Measurements from ENCODE around the gene RHOT1.
"Not testable (repeated sequence)": the region's sequence is repeated elsewhere in the genome, so short reads cannot be mapped to it uniquely, and the experiment has no call there.

RHOT1 gene

DNA sequence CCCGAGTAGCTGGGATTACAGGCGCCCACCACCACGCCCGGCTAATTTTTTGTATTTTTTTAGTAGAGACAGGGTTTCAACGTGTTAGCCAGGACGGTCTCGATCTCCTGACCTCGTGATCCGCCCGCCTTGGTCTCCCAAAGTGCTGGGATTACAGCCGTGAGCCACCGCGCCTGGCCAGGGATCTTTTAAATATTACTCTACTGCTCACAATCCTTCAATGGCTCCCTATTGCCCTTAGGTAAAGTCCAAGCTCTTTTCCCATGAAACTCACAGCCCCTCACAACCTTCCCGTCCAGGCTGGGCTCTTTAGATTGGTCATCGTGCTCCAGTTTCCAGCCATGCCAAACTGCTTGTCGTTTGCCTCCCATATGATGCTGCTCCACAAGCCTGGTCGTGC, 121.2 kb downstream of the RHOT1 start:
- H3K9me3 ChIP-seq (ENCODE audit: control extremely low read depth in 1 of 5, control insufficient read depth in 4 of 5, insufficient read depth in 2 of 5, low read depth in 1 of 5, low read length in 4 of 5); H3K4me3 ChIP-seq (ENCODE audit: control insufficient read depth in 1 of 7, extremely low read depth in 1 of 7, insufficient read depth in 4 of 7, low read depth in 2 of 7, low read length in 6 of 7); DNase-seq; H3K27ac ChIP-seq (ENCODE audit: insufficient read depth in 1 of 2, low read depth in 1 of 2, low read length in 2 of 2, poor library complexity in 1 of 2, severe bottlenecking in 2 of 2); POLR2A ChIA-PET; H3K36me3 ChIP-seq (ENCODE audit: control insufficient read depth in 4 of 4, insufficient read depth in 4 of 4, low read length in 3 of 4): not testable (repeated sequence)
- 97% methylated on average over 17 of the region's 17 CpGs for WGBS (ENCODE audit: insufficient coverage)
- H3K4me1 ChIP-seq (ENCODE audit: control extremely low read depth in 1 of 4, control insufficient read depth in 4 of 4, insufficient read depth in 4 of 4, low read length in 3 of 4) = peaks cover 0 to 28% (median 27%) of the 10 kb centered on the region in 4 experiments
- peaks cover 5 to 61% (median 43%) of the 10 kb centered on the region in 5 experiments for H3K27me3 ChIP-seq (replicated peaks in 2 of 5; ENCODE audit: control insufficient read depth in 4 of 5, insufficient read depth in 5 of 5, low read length in 4 of 5)
- CTCF ChIA-PET = interaction anchor here (1.6 kb wide), 2 partner anchors 10 to 12 kb away, joined by 3 to 4 read pairs; no protein-coding TSS in a partner anchor

DNA sequence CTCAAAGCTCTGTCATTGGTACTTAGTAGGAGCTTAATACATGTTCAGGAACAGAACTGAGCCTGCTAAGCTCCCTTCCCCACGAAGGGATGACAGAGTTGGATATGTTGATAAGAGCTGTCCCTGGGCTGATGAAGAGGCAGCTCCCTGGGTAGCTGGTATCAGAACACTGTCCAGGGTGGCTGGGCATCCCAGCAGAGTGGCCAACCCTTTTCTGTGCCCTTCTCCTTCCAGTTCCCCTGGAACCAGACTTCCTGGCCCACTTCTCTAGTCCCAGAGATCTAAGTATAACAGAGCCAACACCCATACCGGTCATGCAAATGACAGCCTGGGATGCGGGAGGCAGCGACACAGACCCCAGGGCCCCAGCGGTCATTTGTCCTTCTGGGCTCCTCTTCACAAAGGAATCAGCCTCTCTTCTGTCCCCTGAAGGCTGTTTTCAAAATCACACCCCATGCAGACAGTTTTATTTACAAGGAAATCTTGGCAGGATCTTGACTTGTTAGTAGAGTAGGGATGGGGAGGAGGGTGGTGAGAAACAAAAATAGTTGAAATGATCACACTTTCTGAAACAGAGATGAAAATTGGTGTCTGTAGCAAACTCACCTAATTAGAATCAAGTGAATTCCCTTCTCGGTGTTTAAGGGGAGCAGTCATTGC, 122.0 kb downstream of the RHOT1 start:
- peaks cover 9 to 69% (median 50%) of the 10 kb centered on the region in 5 experiments for H3K27me3 ChIP-seq (replicated peaks in 2 of 5; ENCODE audit: control insufficient read depth in 4 of 5, insufficient read depth in 5 of 5, low read length in 4 of 5)
- no peaks in the 10 kb centered on the region for H3K9me3 ChIP-seq (ENCODE audit: control extremely low read depth in 1 of 5, control insufficient read depth in 4 of 5, insufficient read depth in 2 of 5, low read depth in 1 of 5, low read length in 4 of 5)
- peaks cover 0 to 24% (median 23%) of the 10 kb centered on the region in 4 experiments for H3K4me1 ChIP-seq (ENCODE audit: control extremely low read depth in 1 of 4, control insufficient read depth in 4 of 4, insufficient read depth in 4 of 4, low read length in 3 of 4)
- H3K4me3 ChIP-seq (ENCODE audit: control insufficient read depth in 1 of 7, extremely low read depth in 1 of 7, insufficient read depth in 4 of 7, low read depth in 2 of 7, low read length in 6 of 7) = no peak overlapping the region
- WGBS (ENCODE audit: insufficient coverage) = 87% methylated on average over 3 of the region's 6 CpGs
- ChIA-PET POLR2A (no interaction called here), CTCF (interaction anchor here (1.3 to 1.6 kb wide), 2 partner anchors 11 to 54 kb away, joined by 4 to 6 read pairs; no protein-coding TSS in a partner anchor)
- H3K27ac ChIP-seq (ENCODE audit: insufficient read depth in 1 of 2, low read depth in 1 of 2, low read length in 2 of 2, poor library complexity in 1 of 2, severe bottlenecking in 2 of 2) = no peak overlapping the region
- no peaks in the 10 kb centered on the region for H3K36me3 ChIP-seq (ENCODE audit: control insufficient read depth in 4 of 4, insufficient read depth in 4 of 4, low read length in 3 of 4)
- DNase-seq = peak in 1 of 3 donors; percentile 21

DNA sequence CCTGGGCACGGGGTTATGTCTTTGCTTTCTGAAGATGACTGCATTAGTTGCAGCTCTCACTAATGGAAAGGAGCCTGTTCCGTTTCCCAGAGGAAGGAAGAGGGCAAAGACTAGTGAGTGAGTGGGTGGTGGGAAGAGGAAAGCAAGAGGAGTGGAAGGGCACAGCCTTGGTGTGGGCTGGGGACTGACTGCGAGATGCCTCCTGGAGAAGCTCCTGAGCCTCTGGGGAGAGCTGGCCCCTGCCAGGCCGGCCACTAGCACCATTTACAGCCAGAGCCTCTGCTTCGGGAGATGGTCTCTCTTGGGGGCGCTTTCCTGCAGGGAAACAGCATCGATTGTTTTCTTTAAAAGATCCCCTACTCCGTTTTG, 122.5 kb downstream of the RHOT1 start:
- ChIA-PET CTCF (interaction anchor here (1.3 to 1.6 kb wide), 2 partner anchors 11 to 54 kb away, joined by 4 to 6 read pairs; no protein-coding TSS in a partner anchor), POLR2A (no interaction called here)
- Histone ChIP-seq H3K4me3 (ENCODE audit: control insufficient read depth in 1 of 7, extremely low read depth in 1 of 7, insufficient read depth in 4 of 7, low read depth in 2 of 7, low read length in 6 of 7) (no peak overlapping the region), H3K27me3 (replicated peaks in 2 of 5; ENCODE audit: control insufficient read depth in 4 of 5, insufficient read depth in 5 of 5, low read length in 4 of 5) (peaks cover 9 to 74% (median 54%) of the 10 kb centered on the region in 5 experiments), H3K9me3 (ENCODE audit: control extremely low read depth in 1 of 5, control insufficient read depth in 4 of 5, insufficient read depth in 2 of 5, low read depth in 1 of 5, low read length in 4 of 5) (no peaks in the 10 kb centered on the region), H3K36me3 (ENCODE audit: control insufficient read depth in 4 of 4, insufficient read depth in 4 of 4, low read length in 3 of 4) (no peaks in the 10 kb centered on the region), H3K4me1 (ENCODE audit: control extremely low read depth in 1 of 4, control insufficient read depth in 4 of 4, insufficient read depth in 4 of 4, low read length in 3 of 4) (peaks cover 0 to 24% (median 23%) of the 10 kb centered on the region in 4 experiments), H3K27ac (ENCODE audit: insufficient read depth in 1 of 2, low read depth in 1 of 2, low read length in 2 of 2, poor library complexity in 1 of 2, severe bottlenecking in 2 of 2) (no peak overlapping the region)
- DNase-seq = no peak
- whole genome bisulfite sequencing (ENCODE audit: insufficient coverage) = 39% methylated on average over 6 of the region's 8 CpGs

DNA sequence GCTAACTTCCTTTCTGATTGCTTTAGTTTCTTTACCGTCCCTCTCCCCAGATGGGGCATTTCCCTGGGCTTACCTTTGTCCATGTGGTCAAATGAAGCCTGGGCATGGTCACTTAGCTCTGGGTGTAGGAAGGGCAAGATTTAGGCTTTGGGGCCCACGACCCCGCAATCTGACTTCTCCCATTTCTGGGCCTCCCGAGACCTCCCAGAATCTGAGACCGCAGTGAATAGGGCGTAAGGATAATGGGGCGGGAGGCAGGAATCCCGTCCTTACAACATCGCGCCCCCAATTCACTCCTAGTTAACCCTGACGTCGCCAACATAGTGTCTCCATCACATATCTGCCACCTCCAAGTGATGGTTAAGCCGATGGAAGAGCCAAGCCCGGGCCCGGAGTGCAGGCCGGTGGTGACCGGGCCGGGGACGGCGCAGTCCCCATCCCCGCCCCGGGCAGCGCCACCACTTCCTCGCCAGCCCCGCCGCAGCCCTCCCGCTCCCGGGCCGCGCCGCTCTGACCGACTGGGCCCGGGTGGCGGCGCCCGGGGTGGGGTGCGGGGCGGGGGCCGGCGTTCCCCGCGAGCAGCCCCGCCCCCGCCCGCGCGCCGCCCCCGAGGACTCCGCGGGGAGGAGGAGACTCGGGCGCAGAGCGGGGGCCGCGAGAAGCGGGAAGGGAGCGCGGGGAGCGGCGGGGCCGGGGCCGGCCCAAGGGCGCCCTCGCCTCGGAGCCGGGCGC, 123.1 kb downstream of the RHOT1 start, which contains the start of gene RHBDL3:
RHBDL3 (plus strand) TSS at position 641 of the 732 bp plus-strand sequence. CDS start 358 bp downstream, outside the sequence.
- Histone ChIP-seq H3K4me3 (ENCODE audit: control insufficient read depth in 1 of 7, extremely low read depth in 1 of 7, insufficient read depth in 4 of 7, low read depth in 2 of 7, low read length in 6 of 7) (peak within 1 kb of the TSS; percentile 25 to 73 (median 58)), H3K4me1 (ENCODE audit: control extremely low read depth in 1 of 4, control insufficient read depth in 4 of 4, insufficient read depth in 4 of 4, low read length in 3 of 4) (peaks cover 0 to 24% (median 23%) of the 10 kb centered on the region in 4 experiments), H3K36me3 (ENCODE audit: control insufficient read depth in 4 of 4, insufficient read depth in 4 of 4, low read length in 3 of 4) (no peaks in the 10 kb centered on the region), H3K27ac (ENCODE audit: insufficient read depth in 1 of 2, low read depth in 1 of 2, low read length in 2 of 2, poor library complexity in 1 of 2, severe bottlenecking in 2 of 2) (no peak within 1 kb of the TSS), H3K9me3 (ENCODE audit: control extremely low read depth in 1 of 5, control insufficient read depth in 4 of 5, insufficient read depth in 2 of 5, low read depth in 1 of 5, low read length in 4 of 5) (no peaks in the 10 kb centered on the region), H3K27me3 (replicated peaks in 2 of 5; ENCODE audit: control insufficient read depth in 4 of 5, insufficient read depth in 5 of 5, low read length in 4 of 5) (peaks cover 9 to 80% (median 54%) of the 10 kb centered on the region in 5 experiments)
- 3% methylated on average over 43 of the region's 68 CpGs for WGBS (ENCODE audit: insufficient coverage)
- ChIA-PET CTCF (interaction anchor here (1.0 to 1.6 kb wide), 3 partner anchors 8 to 53 kb away, joined by 3 to 6 read pairs (median 4); no protein-coding TSS in a partner anchor), POLR2A (no interaction called here)
- DNase-seq = peak in 1 of 3 donors; percentile 31

DNA sequence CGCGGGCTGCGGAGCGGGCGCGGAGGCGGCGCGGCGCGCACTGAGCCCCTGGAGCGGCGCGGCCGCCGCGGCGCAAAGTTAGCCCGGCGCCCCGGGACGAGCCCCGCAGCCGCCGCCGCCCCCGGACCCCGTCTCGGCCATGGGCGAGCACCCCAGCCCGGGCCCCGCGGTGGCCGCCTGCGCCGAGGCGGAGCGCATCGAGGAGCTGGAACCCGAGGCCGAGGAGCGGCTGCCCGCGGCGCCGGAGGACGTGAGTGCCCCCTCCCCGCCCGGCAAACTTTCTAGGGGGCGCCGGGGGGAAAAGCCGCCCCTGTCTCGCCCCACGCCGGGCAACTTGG, 123.7 kb downstream of the RHOT1 start:
- ChIA-PET POLR2A (interaction anchor here (1.2 kb wide), 1 partner anchor 20 kb away, joined by 5 read pairs; no protein-coding TSS in a partner anchor), CTCF (interaction anchor here (1.0 kb wide), 2 partner anchors 8 to 10 kb away, joined by 3 to 4 read pairs; no protein-coding TSS in a partner anchor)
- no peak for DNase-seq
- H3K36me3 ChIP-seq (ENCODE audit: control insufficient read depth in 4 of 4, insufficient read depth in 4 of 4, low read length in 3 of 4) = no peaks in the 10 kb centered on the region
- peaks cover 9 to 82% (median 54%) of the 10 kb centered on the region in 5 experiments for H3K27me3 ChIP-seq (replicated peaks in 2 of 5; ENCODE audit: control insufficient read depth in 4 of 5, insufficient read depth in 5 of 5, low read length in 4 of 5)
- H3K27ac ChIP-seq (ENCODE audit: insufficient read depth in 1 of 2, low read depth in 1 of 2, low read length in 2 of 2, poor library complexity in 1 of 2, severe bottlenecking in 2 of 2) = no peak overlapping the region
- peak overlapping the region; percentile 25 to 73 (median 46) for H3K4me3 ChIP-seq (ENCODE audit: control insufficient read depth in 1 of 7, extremely low read depth in 1 of 7, insufficient read depth in 4 of 7, low read depth in 2 of 7, low read length in 6 of 7)
- under 1% methylated on average over 43 of the region's 55 CpGs for WGBS (ENCODE audit: insufficient coverage)
- H3K4me1 ChIP-seq (ENCODE audit: control extremely low read depth in 1 of 4, control insufficient read depth in 4 of 4, insufficient read depth in 4 of 4, low read length in 3 of 4) = peaks cover 0 to 24% (median 23%) of the 10 kb centered on the region in 4 experiments
- no peaks in the 10 kb centered on the region for H3K9me3 ChIP-seq (ENCODE audit: control extremely low read depth in 1 of 5, control insufficient read depth in 4 of 5, insufficient read depth in 2 of 5, low read depth in 1 of 5, low read length in 4 of 5)

DNA sequence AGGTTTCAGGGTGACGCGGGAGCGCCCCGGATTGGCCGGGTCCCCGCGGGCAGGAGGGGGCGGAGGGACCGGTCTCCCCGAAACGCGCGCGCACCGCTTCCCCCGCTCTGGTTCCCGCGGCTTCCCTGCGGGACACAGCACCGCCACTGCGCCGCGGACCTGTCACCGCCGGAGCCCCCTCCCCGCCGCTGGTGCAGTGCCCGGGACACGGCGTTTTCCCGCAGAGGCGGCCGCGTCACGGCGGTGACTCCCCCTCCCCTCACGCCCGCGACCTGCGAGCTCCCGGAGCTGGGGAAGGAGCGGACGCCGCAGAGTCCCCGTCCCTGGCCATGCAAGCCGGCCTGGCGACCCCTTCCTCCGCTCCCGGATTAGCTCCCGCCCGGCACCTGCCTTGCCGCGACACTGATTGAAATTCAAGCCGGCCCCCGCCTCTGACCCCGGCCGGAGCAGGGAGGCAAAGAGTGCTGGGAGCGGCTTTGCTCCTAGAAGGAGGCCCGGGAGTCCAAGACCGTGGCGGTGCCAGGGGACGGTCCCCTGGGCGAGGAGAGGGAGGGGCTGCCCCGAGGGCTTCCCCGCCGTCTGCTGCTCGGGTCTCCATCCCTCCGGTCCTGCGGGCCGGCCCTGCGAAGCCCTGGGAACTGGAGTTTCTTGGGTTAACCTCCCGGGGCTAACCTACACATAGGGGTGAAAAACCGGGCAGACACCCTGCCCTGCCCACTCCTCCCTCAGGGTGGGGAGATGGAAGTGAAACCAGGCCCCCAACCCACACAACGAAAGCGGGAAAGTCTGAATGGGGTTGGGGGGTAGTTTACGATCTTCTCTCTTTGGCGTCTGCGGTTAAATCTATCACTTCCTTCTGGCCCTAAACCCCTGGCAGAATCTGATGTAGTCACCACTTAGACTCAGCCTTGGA, 124.3 kb downstream of the RHOT1 start:
- 0% methylated on average over 54 of the region's 78 CpGs for WGBS (ENCODE audit: insufficient coverage)
- Histone ChIP-seq H3K36me3 (ENCODE audit: control insufficient read depth in 4 of 4, insufficient read depth in 4 of 4, low read length in 3 of 4) (no peaks in the 10 kb centered on the region), H3K27me3 (replicated peaks in 2 of 5; ENCODE audit: control insufficient read depth in 4 of 5, insufficient read depth in 5 of 5, low read length in 4 of 5) (peaks cover 9 to 82% (median 54%) of the 10 kb centered on the region in 5 experiments), H3K9me3 (ENCODE audit: control extremely low read depth in 1 of 5, control insufficient read depth in 4 of 5, insufficient read depth in 2 of 5, low read depth in 1 of 5, low read length in 4 of 5) (no peaks in the 10 kb centered on the region), H3K4me1 (ENCODE audit: control extremely low read depth in 1 of 4, control insufficient read depth in 4 of 4, insufficient read depth in 4 of 4, low read length in 3 of 4) (peaks cover 0 to 24% (median 23%) of the 10 kb centered on the region in 4 experiments), H3K4me3 (ENCODE audit: control insufficient read depth in 1 of 7, extremely low read depth in 1 of 7, insufficient read depth in 4 of 7, low read depth in 2 of 7, low read length in 6 of 7) (peak overlapping the region; percentile 25 to 73 (median 58)), H3K27ac (ENCODE audit: insufficient read depth in 1 of 2, low read depth in 1 of 2, low read length in 2 of 2, poor library complexity in 1 of 2, severe bottlenecking in 2 of 2) (no peak overlapping the region)
- POLR2A ChIA-PET = interaction anchor here (1.2 kb wide), 1 partner anchor 19 kb away, joined by 5 read pairs; no protein-coding TSS in a partner anchor
- CTCF ChIA-PET = interaction anchor here (0.9 to 1.0 kb wide), 3 partner anchors 9 to 53 kb away, joined by 3 to 4 read pairs (median 3); no protein-coding TSS in a partner anchor
- peak in 2 of 3 donors; percentile 79 to 87 for DNase-seq
